Neural cell (in vitro differentiated cells): ENCODE measurements around the gene CLDN22.

Experiments used
- EP300 ChIP-seq: fragments of 450-650 bp; conservative IDR thresholded peaks from 2 replicates; pipeline ENCODE4 v1.6.1; 2014; ENCODE audit warnings: antibody characterized with exemption, mild to moderate bottlenecking, moderate library complexity; ENCODE audit not compliant: poor library complexity, severe bottlenecking
- EZH2 ChIP-seq: fragments of 200-600, 300-800 bp; shearing (Covaris generic), sonication (generic); IDR thresholded peaks from 2 replicates; pipeline ENCODE4 v1.6.1; 2014; ENCODE audit warnings: antibody characterized with exemption, low read length, borderline replicate concordance, mild to moderate bottlenecking; ENCODE audit not compliant: insufficient read depth, poor library complexity, severe bottlenecking
- POLR2AphosphoS5 ChIP-seq: IDR thresholded peaks from 2 replicates; pipeline ENCODE4 v1.6.1; 2012
- RAD21 ChIP-seq: fragments of 450-650 bp; conservative IDR thresholded peaks from 2 replicates; pipeline ENCODE4 v1.6.1; 2014; ENCODE audit warnings: antibody characterized with exemption, mild to moderate bottlenecking, moderate library complexity
- SMC3 ChIP-seq: fragments of 450-650 bp; conservative IDR thresholded peaks from 2 replicates; pipeline ENCODE4 v1.6.1; 2014; ENCODE audit warnings: antibody characterized with exemption, mild to moderate bottlenecking, moderate library complexity; ENCODE audit not compliant: poor library complexity
- TF ChIP-seq, protein P1 (sequence below): fragments of 450-650 bp; IDR thresholded peaks from 2 replicates; pipeline ENCODE4 v1.5.1; 2014; ENCODE audit warnings: antibody characterized with exemption, mild to moderate bottlenecking, moderate library complexity; ENCODE audit not compliant: poor library complexity, severe bottlenecking

GRCh38 chr4:183335369-183335940 lies 15.4 kb upstream of the CLDN22 start:
- TF ChIP-seq, protein P1, sequence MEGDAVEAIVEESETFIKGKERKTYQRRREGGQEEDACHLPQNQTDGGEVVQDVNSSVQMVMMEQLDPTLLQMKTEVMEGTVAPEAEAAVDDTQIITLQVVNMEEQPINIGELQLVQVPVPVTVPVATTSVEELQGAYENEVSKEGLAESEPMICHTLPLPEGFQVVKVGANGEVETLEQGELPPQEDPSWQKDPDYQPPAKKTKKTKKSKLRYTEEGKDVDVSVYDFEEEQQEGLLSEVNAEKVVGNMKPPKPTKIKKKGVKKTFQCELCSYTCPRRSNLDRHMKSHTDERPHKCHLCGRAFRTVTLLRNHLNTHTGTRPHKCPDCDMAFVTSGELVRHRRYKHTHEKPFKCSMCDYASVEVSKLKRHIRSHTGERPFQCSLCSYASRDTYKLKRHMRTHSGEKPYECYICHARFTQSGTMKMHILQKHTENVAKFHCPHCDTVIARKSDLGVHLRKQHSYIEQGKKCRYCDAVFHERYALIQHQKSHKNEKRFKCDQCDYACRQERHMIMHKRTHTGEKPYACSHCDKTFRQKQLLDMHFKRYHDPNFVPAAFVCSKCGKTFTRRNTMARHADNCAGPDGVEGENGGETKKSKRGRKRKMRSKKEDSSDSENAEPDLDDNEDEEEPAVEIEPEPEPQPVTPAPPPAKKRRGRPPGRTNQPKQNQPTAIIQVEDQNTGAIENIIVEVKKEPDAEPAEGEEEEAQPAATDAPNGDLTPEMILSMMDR = no peak
- TF ChIP-seq POLR2AphosphoS5 = no peak
- TF ChIP-seq EP300 = no peak
- TF ChIP-seq EZH2 = no peak
- TF ChIP-seq RAD21 = no peak
- TF ChIP-seq SMC3 = no peak
